CD4-positive, CD25-positive, alpha-beta regulatory T cell (primary cell): ENCODE measurements around the gene C1orf21. TPM values are rescaled to one million over a fixed set of nuclear protein-coding genes. Genes with fewer than 3 reads are reported as not detected.

Experiments used
- ATAC-seq, 2 donors: fragments of 150-1000 bp; cut with Tn5 transposase; one replicate each; pipeline ENCODE4 v1.10.0; 2021; ENCODE audit warnings: low read depth in 2 of 2, moderate number of reproducible peaks in 2 of 2, moderate library complexity in 1 of 2
- DNase-seq, 3 donors: peaks; one replicate each; pipeline versions ENCODE4 v3.0.0 to v3.0.0-alpha.2; 2012 to 2022; ENCODE audit warnings: mixed read lengths in 1 of 3
- H3K27ac ChIP-seq: one replicate; pipeline ENCODE4 v1.7.0; 2013; ENCODE audit warnings: mild to moderate bottlenecking, low read length; ENCODE audit not compliant: insufficient read depth, poor library complexity, severe bottlenecking
- H3K27me3 ChIP-seq: one replicate; pipeline ENCODE4 v1.7.0; 2013; ENCODE audit warnings: low read length; ENCODE audit not compliant: control insufficient read depth, insufficient read depth
- H3K36me3 ChIP-seq: one replicate; pipeline ENCODE4 v1.7.0; 2013; ENCODE audit warnings: mild to moderate bottlenecking, low read length, moderate library complexity; ENCODE audit not compliant: control insufficient read depth, insufficient read depth
- H3K4me1 ChIP-seq: 2 replicates; pipeline ENCODE4 v1.7.0; 2013; ENCODE audit warnings: mild to moderate bottlenecking, low read length; ENCODE audit not compliant: insufficient read depth, control insufficient read depth, poor library complexity, severe bottlenecking
- H3K4me3 ChIP-seq: one replicate; pipeline ENCODE4 v1.7.0; 2013; ENCODE audit warnings: low read depth, mild to moderate bottlenecking, low read length, moderate library complexity
- H3K9me3 ChIP-seq, 2 experiments: 1 replicate in 1 of 2; 2 replicates in 1 of 2; pipeline ENCODE4 v1.7.0; 2013; ENCODE audit warnings: low read length in 2 of 2, mild to moderate bottlenecking in 1 of 2, moderate library complexity in 1 of 2; ENCODE audit not compliant: control insufficient read depth in 2 of 2
- H3K27ac Mint-ChIP-seq, 3 donors: one replicate each; pipeline ENCODE4 v1.8.0; 2020 to 2022; ENCODE audit warnings: mild to moderate bottlenecking in 3 of 3, mixed read lengths in 3 of 3, moderate library complexity in 2 of 3
- H3K27me3 Mint-ChIP-seq: one replicate; pipeline ENCODE4 v1.8.0; 2022; ENCODE audit warnings: mild to moderate bottlenecking, mixed read lengths
- H3K36me3 Mint-ChIP-seq: one replicate; pipeline ENCODE4 v1.8.0; 2020; ENCODE audit warnings: mixed read lengths
- H3K4me1 Mint-ChIP-seq, 4 donors: one replicate each; pipeline ENCODE4 v1.8.0; 2020 to 2022; ENCODE audit warnings: mixed read lengths in 4 of 4, mild to moderate bottlenecking in 1 of 4
- H3K4me3 Mint-ChIP-seq, 4 donors: one replicate each; pipeline ENCODE4 v1.8.0; 2020 to 2022; ENCODE audit warnings: mild to moderate bottlenecking in 4 of 4, mixed read lengths in 4 of 4, moderate library complexity in 3 of 4
- H3K9me3 Mint-ChIP-seq, 7 donors: one replicate each; pipeline ENCODE4 v1.8.0; 2020 to 2022; ENCODE audit warnings: mixed read lengths in 7 of 7, mild to moderate bottlenecking in 3 of 7, moderate library complexity in 2 of 7
- polyA plus RNA-seq, 4 donors: library from polyadenylated mRNA; unstranded; fragments of 300-500 nt; fragmentation: Illumina TruSeq; gene quantifications; one replicate each; pipeline ENCODE4 v1.2.3, GENCODE V29; 2021
- total RNA-seq: library from RNA; stranded (reverse); gene quantifications from one replicate; pipeline ENCODE4 v1.2.3, GENCODE V29; 2022

Gene C1orf21
- total and polyA plus RNA-seq, 5 donors from 2014 or later, result 0.05 to 0.59 TPM; not detected in 3

DNA sequence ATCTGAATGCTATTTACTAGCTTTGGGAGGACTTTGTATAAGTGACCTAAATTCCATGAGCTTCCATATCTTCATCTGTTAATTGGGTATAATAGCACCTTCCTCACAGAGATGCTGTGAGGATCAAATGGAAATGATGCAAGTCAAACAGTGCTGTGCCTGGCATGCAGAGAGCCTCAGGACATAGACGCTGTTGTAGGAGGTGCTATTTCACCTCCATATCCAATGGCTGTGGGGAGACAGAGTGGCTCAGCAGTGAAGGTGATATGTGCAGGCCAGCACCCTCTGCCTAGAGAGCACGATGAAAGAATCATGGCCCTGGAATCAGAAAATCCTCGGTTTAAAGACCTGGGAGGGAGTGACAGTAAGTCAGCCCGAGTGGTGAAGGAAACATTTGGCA is 16.0 kb upstream of the C1orf21 start:
- no peak for ATAC-seq

DNA sequence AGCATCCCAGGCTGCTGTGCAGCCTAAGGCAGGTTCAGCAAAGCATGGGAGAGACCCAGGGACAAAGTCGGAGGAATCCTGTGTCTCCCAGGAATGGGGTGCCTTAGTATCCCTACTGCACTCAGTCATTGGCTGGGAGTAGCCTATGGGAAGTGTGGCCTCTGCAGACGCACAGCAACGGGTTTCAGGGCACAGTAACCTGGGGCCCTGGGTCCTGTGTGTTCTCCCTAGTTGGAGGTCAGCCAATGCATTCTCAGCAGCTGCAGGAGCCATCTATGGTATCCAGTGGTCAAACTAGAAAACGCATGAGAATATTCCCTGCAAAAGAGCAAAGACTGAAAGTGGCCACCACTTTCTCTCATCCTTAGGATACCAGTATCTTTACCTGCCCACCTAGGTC is 13.7 kb upstream of the C1orf21 start:
- H3K4me3 ChIP-seq, result no peak overlapping the region
- DNase-seq (no peak), ATAC-seq (no peak)
- Mint-ChIP-seq H3K27me3 (peaks cover 13% of the 10 kb centered on the region), H3K36me3 (no peaks in the 10 kb centered on the region), H3K4me3 (no peak overlapping the region), H3K27ac (no peak overlapping the region), H3K9me3 (no peaks in the 10 kb centered on the region), H3K4me1 (no peaks in the 10 kb centered on the region)
- H3K27me3 ChIP-seq, result no peaks in the 10 kb centered on the region
- H3K4me1 ChIP-seq, result no peaks in the 10 kb centered on the region
- H3K36me3 ChIP-seq, result no peaks in the 10 kb centered on the region
- H3K27ac ChIP-seq, result no peak overlapping the region
- H3K9me3 ChIP-seq, result no peaks in the 10 kb centered on the region

More for the DNA sequence above, 16.0 kb upstream of the C1orf21 start:
- Histone ChIP-seq H3K27me3 (peaks cover 4% of the 10 kb centered on the region), H3K4me3 (no peak overlapping the region), H3K36me3 (no peaks in the 10 kb centered on the region), H3K9me3 (no peaks in the 10 kb centered on the region), H3K27ac (no peak overlapping the region), H3K4me1 (no peaks in the 10 kb centered on the region)
- no peak overlapping the region for H3K27ac Mint-ChIP-seq
- peaks cover 20% of the 10 kb centered on the region for H3K27me3 Mint-ChIP-seq
- H3K4me3 Mint-ChIP-seq, result no peak overlapping the region
- DNase-seq, result no peak
- no peaks in the 10 kb centered on the region for H3K9me3 Mint-ChIP-seq
- no peaks in the 10 kb centered on the region for H3K4me1 Mint-ChIP-seq
- H3K36me3 Mint-ChIP-seq, result no peaks in the 10 kb centered on the region

DNA sequence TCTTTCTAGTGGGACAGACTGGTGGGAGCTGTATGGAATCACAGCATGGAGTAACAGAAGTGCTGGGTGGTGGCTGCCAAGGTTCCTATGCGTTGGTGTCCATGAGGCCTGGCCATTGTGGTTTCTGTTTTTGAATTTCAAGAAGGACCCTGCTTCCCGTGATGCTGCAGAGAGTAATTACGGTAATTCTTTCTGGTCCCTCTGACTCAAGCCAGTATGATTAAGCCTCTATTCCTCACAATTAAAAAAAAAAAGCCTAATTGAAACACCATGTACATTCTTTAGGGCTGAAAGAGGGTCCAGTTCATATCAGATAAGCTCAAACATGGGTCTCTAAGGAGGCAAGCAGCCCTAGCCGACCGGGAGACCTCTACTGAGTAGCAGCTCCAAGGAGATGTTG is 10.5 kb upstream of the C1orf21 start:
- H3K27ac ChIP-seq, result no peak overlapping the region
- no peak for ATAC-seq
- H3K27ac Mint-ChIP-seq, result no peak overlapping the region

DNA sequence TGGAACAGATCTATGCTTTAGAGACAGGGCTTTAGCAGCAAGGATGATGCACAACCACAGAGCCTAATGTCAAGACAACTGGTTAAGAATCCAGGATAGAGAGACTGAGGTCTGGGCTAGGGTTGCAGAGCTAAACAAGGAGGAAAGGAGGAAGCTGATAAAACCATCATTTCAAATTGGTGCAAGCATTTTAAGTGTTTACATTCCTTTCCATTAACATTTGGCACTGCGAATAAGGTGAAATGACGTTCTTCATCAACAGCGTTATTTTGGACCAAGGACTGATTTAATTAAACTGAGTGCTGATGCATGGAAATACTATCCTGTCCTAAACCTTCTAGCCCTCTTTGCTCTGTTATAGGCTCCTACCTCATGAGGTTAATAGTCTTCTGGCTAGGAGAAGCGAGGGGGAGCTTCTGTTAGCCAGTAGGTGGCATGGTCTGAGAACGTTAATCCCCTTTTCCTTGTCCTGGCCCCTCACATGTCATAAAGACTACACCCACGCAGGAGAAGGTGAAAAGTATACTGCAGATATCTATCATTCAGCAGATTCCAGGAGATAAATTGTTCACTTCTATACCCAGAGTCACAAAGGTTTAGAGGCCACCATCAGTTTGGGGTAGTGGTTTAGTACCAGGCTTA is 7.6 kb upstream of the C1orf21 start:
- Mint-ChIP-seq H3K27ac (no peak overlapping the region), H3K27me3 (peaks cover 34% of the 10 kb centered on the region), H3K9me3 (peaks cover 0 to 5% (median 0%) of the 10 kb centered on the region in 7 donors), H3K36me3 (no peaks in the 10 kb centered on the region), H3K4me1 (no peaks in the 10 kb centered on the region), H3K4me3 (no peak overlapping the region)
- H3K4me1 ChIP-seq, result no peaks in the 10 kb centered on the region
- H3K4me3 ChIP-seq, result no peak overlapping the region
- H3K9me3 ChIP-seq, result no peaks in the 10 kb centered on the region
- no peaks in the 10 kb centered on the region for H3K36me3 ChIP-seq
- no peak for DNase-seq
- H3K27ac ChIP-seq, result no peak overlapping the region
- ATAC-seq, result no peak
- peaks cover 12% of the 10 kb centered on the region for H3K27me3 ChIP-seq

More for the DNA sequence above, 10.5 kb upstream of the C1orf21 start:
- no peaks in the 10 kb centered on the region for H3K9me3 ChIP-seq
- H3K4me1 Mint-ChIP-seq, result no peaks in the 10 kb centered on the region
- no peak for DNase-seq
- no peaks in the 10 kb centered on the region for H3K36me3 Mint-ChIP-seq
- H3K4me3 Mint-ChIP-seq, result no peak overlapping the region
- peaks cover 0 to 2% (median 0%) of the 10 kb centered on the region in 7 donors for H3K9me3 Mint-ChIP-seq
- H3K27me3 Mint-ChIP-seq, result peaks cover 15% of the 10 kb centered on the region
- no peak overlapping the region for H3K4me3 ChIP-seq
- peaks cover 4% of the 10 kb centered on the region for H3K27me3 ChIP-seq
- no peaks in the 10 kb centered on the region for H3K4me1 ChIP-seq
- H3K36me3 ChIP-seq, result no peaks in the 10 kb centered on the region

DNA sequence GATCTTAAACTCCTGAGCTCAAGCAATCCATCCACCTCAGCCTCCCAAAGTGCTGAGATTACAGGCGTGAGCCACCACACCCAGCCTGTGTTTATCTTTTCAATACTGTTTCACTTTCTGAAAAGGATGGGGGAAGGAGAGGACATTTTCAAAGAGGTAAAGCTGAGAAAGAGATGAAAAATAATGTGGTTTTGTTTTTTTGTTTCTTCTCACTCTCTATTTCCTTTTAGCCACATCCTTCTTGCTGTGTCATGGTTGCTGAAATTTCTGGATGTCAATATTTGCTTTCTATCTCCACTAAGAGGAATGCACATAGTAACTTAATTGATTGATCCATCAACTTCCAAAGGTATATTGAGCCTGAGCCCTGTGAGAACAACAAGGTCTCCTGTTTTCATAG is 6.4 kb upstream of the C1orf21 start:
- DNase-seq (peak in 1 of 3 donors; percentile 62), ATAC-seq (no peak)
- H3K36me3 ChIP-seq, result no peaks in the 10 kb centered on the region
- no peaks in the 10 kb centered on the region for H3K4me1 ChIP-seq
- H3K27ac Mint-ChIP-seq, result no peak overlapping the region
- H3K9me3 Mint-ChIP-seq, result peaks cover 0 to 5% (median 0%) of the 10 kb centered on the region in 7 donors
- H3K4me3 Mint-ChIP-seq, result peak overlapping the region in 1 of 4 donors; percentile 18
- peaks cover 24% of the 10 kb centered on the region for H3K27me3 ChIP-seq
- H3K4me1 Mint-ChIP-seq, result peaks cover 0 to 4% (median 0%) of the 10 kb centered on the region in 4 donors
- no peak overlapping the region for H3K4me3 ChIP-seq
- H3K27me3 Mint-ChIP-seq, result peaks cover 45% of the 10 kb centered on the region
- no peaks in the 10 kb centered on the region for H3K9me3 ChIP-seq
- no peak overlapping the region for H3K27ac ChIP-seq
- no peaks in the 10 kb centered on the region for H3K36me3 Mint-ChIP-seq

DNA sequence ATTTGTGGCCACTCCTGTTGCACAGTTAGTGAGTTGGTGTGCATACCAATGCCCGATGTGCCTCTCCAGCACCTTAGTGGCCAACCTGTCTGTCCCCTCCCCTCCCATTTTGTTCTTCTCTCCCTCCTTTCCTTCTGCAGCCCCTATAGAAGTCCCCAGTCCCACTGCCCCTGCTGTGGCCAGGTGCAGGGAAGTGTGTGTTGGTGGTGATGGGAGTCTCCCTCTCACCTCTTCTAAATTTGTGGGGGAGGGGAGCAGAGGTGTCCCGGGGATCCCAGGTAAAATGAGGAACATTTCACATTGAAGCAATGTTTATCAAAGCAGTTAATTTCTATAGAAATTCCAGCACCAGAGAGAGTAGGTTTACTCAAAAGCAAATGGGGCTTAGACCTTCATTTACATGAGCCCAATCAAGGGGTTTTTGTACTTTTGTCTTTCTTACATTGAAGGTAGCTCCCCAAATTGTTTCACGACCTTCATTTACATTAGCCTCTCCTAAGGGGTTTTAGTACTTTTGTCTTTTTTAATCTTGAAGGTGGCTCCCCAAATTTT is 3.0 kb upstream of the C1orf21 start:
- Mint-ChIP-seq H3K36me3 (no peaks in the 10 kb centered on the region), H3K27ac (no peak overlapping the region), H3K9me3 (peaks cover 0 to 7% (median 0%) of the 10 kb centered on the region in 7 donors), H3K4me3 (no peak overlapping the region), H3K4me1 (peaks cover 6 to 24% (median 13%) of the 10 kb centered on the region in 4 donors), H3K27me3 (peaks cover 60% of the 10 kb centered on the region)
- peaks cover 38% of the 10 kb centered on the region for H3K27me3 ChIP-seq
- H3K4me1 ChIP-seq, result peaks cover 19% of the 10 kb centered on the region
- no peak overlapping the region for H3K27ac ChIP-seq
- no peaks in the 10 kb centered on the region for H3K36me3 ChIP-seq
- H3K4me3 ChIP-seq, result no peak overlapping the region
- DNase-seq (no peak), ATAC-seq (no peak)
- no peaks in the 10 kb centered on the region for H3K9me3 ChIP-seq

DNA sequence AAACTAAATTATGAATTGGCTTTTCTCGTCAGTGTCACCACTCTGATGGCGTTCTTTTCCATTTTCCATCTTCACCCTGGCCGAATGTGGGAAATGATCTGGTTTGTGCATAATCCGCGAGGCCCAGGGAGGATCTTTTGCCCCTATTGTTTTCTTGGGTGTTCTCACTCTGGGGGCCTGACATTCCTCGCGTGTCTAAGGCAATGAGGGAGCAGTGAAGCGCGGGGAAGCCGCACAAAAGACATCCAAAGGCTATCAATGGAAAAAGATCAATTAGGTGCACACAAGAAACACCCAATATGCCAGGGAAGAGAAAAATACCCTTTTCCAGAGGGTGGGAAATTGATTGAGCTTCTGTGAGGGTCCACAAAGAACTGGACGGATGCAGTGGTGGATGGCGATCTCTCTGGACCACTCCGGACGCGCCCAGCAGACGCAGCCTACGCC is 941 bp upstream of the C1orf21 start:
- DNase-seq, result no peak
- Histone ChIP-seq H3K27me3 (peaks cover 55% of the 10 kb centered on the region), H3K27ac (no peak overlapping the region), H3K9me3 (no peaks in the 10 kb centered on the region), H3K36me3 (no peaks in the 10 kb centered on the region), H3K4me1 (peaks cover 19% of the 10 kb centered on the region), H3K4me3 (no peak overlapping the region)
- Mint-ChIP-seq H3K36me3 (no peaks in the 10 kb centered on the region), H3K27ac (no peak overlapping the region), H3K4me3 (peak overlapping the region; percentile 65 to 80 (median 72)), H3K9me3 (peaks cover 0 to 5% (median 0%) of the 10 kb centered on the region in 7 donors), H3K27me3 (peaks cover 72% of the 10 kb centered on the region), H3K4me1 (peaks cover 6 to 24% (median 13%) of the 10 kb centered on the region in 4 donors)
- no peak for ATAC-seq

DNA sequence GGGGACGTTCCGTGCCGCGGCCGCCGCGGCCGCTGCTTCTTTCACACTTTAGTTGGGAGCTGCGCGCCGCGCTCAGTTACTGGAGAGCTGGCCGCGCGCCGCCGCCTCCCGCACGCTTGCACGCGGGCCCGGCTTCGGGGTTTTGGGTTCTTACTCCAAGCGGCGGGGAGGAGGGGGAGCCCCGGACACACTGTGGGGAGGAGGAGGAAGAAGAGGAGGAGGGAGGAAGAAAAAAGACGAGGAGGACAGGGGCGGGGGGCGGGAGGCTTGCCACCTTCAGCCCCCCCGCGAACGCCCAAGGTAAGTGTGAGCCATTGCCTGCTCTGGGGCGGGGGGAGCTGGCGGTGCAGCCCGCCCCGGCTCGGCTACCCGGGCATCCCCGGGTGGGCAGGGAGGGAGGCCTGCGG is 243 bp downstream of the C1orf21 start:
- Mint-ChIP-seq H3K27ac (no peak overlapping the region), H3K36me3 (no peaks in the 10 kb centered on the region), H3K27me3 (peaks cover 66% of the 10 kb centered on the region), H3K9me3 (peaks cover 0 to 4% (median 0%) of the 10 kb centered on the region in 7 donors), H3K4me3 (peak overlapping the region in 3 of 4 donors; percentile 68 to 91 (median 77)), H3K4me1 (peaks cover 6 to 24% (median 13%) of the 10 kb centered on the region in 4 donors)
- Histone ChIP-seq H3K27ac (no peak overlapping the region), H3K4me1 (peaks cover 19% of the 10 kb centered on the region), H3K27me3 (peaks cover 57% of the 10 kb centered on the region), H3K36me3 (no peaks in the 10 kb centered on the region), H3K4me3 (no peak overlapping the region), H3K9me3 (no peaks in the 10 kb centered on the region)
- ATAC-seq, result peak in 1 of 2 donors; percentile 17
- DNase-seq, result no peak
